ENCODE data around the gene FRRS1.
"Not testable (repeated sequence)": the region's sequence is repeated elsewhere in the genome, so short reads cannot be mapped to it uniquely, and the experiment has no call there.

FRRS1 gene, protein sequence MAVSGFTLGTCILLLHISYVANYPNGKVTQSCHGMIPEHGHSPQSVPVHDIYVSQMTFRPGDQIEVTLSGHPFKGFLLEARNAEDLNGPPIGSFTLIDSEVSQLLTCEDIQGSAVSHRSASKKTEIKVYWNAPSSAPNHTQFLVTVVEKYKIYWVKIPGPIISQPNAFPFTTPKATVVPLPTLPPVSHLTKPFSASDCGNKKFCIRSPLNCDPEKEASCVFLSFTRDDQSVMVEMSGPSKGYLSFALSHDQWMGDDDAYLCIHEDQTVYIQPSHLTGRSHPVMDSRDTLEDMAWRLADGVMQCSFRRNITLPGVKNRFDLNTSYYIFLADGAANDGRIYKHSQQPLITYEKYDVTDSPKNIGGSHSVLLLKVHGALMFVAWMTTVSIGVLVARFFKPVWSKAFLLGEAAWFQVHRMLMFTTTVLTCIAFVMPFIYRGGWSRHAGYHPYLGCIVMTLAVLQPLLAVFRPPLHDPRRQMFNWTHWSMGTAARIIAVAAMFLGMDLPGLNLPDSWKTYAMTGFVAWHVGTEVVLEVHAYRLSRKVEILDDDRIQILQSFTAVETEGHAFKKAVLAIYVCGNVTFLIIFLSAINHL

GRCh38 chr1:99766378-99766800 lies at the start of gene FRRS1:
Gene FRRS1, minus strand, starts transcription at chr1:99766635. Its CDS starts 17,867 bp downstream, at chr1:99748768.
- no peak for DNase-seq (ENCODE audit: low read depth in 2 of 2)

- no peak for DNase-seq (ENCODE audit: low read depth in 2 of 2)
Measured at GRCh38 chr1:99814373-99814900, 48.0 kb upstream of the FRRS1 start.

DNA sequence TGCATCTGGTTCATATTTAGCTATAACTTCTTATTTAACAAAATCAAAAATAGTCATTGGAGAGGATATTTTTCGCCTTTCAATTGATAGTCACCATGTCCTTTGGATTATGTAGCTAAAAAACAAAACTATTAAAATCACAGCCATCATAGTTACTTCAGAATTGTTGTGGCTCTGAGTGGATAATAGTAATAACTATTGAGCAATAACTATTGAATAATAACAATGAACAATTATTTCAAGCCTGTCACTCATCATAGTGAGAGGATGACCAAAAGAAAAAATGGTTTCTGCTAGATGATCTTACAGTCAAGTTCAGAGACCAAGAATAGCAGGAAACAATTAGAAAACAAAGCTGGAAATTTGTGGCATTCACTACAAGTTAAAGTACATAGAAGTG lies 45.3 kb upstream of the FRRS1 start:
- DNase-seq (ENCODE audit: low read depth in 2 of 2): no peak

GRCh38 chr1:99811075-99811474 lies 44.6 kb upstream of the FRRS1 start:
- no peak for DNase-seq (ENCODE audit: low read depth in 2 of 2)

DNA sequence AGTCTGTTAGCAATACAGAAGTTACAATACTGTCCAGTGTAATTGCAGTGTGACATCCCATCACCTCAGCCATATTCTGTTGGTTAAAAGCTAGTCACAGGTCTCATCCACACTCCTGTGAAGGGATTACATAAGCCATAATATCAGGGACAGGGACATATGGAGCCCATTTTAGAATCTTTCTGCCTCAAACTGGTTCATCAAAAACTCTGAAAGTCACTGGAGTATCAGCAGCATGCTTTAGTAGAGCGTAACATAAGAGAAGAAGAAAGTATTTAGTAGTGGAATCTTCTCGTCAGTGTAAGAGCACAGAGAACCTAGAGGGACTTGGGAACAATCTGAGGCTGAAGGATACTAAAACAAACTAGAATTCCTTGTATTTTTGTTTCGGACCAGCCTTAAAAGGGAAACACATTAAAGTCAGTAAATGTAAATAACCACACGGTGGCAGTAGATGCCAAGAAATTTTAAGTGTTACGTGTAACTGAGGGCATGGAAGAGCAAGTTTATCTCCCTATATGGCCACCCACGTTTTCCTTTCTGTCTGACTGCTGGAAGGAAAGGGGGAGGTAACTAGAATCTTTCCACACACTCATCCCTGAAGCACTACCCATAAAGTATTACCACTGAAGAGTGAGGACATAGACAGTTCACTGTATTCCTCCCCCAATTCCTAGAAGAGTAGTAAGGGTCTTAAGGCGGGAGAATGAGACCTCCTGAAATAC lies 42.1 kb upstream of the FRRS1 start:
- no peak for DNase-seq (ENCODE audit: low read depth in 2 of 2)

GRCh38 chr1:99806882-99807281 lies 40.4 kb upstream of the FRRS1 start:
- no peak for DNase-seq (ENCODE audit: low read depth in 2 of 2)

GRCh38 chr1:99801584-99801983 lies 35.1 kb upstream of the FRRS1 start:
- DNase-seq (ENCODE audit: low read depth in 2 of 2): no peak

DNA sequence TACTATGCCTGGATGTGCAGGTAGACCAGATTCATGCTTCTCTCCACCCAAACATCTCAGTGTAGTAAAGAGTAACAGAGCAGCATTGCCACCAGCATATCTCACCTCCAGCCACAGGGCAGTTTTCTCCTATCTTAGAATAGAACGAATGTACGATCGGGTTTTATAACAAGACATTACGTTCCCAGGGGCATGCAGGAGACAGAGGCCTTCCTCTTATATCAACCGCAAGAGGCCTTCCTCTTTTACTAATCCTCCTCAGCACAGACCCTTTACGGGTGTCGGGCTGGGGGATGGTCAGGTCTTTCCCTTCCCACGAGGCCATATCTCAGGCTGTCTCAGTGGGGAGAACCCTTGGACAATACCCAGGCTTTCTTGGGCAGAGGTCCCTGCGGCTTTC lies 27.4 kb upstream of the FRRS1 start:
- not testable (repeated sequence) for DNase-seq (ENCODE audit: low read depth in 2 of 2)

DNA sequence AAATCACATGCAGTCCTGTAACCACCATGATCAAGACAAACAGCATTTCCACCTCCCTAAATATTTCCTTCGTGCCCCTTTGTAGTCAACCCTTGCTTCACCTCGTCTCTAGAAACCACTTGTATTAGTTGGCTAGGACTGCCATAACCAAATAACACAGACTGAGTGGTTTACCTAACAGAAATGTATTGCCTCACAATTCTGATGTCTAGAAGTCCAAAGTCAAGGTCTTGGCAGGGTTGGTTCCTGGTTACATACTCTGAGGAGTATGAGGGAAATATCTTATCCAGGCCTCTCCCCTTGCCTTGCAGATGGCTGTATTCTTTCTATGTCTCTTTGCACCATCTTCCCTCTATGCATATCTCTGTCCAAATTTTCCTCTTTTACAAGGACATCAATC lies 23.3 kb upstream of the FRRS1 start:
- no peak for DNase-seq (ENCODE audit: low read depth in 2 of 2)

- DNase-seq (ENCODE audit: low read depth in 2 of 2): no peak
Measured at GRCh38 chr1:99788896-99789295, 22.5 kb upstream of the FRRS1 start.

- no peak for DNase-seq (ENCODE audit: low read depth in 2 of 2)
Measured at GRCh38 chr1:99786751-99787501, 20.5 kb upstream of the FRRS1 start.

DNA sequence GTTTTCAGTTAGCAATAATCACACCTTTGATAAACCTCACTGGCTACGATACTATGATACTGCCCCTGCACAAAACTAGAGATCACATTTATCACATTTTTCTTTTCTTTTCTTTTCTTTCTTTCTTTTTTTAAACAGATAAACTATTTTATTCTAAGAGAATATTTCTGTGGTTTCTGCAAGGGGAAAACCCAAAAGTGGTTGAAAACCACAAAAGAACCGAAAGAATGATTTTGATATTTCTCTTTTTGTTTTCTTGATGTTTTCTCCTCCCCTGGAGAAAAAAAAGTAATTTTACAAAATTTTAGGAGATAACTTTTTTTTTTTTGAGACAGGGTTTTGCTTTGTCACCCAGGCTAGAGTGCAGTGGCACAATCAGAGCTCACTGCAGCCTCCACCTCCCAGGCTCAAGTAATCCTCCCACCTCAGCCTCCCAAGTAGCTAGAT lies 18.4 kb upstream of the FRRS1 start:
- no peak for DNase-seq (ENCODE audit: low read depth in 2 of 2)

DNA sequence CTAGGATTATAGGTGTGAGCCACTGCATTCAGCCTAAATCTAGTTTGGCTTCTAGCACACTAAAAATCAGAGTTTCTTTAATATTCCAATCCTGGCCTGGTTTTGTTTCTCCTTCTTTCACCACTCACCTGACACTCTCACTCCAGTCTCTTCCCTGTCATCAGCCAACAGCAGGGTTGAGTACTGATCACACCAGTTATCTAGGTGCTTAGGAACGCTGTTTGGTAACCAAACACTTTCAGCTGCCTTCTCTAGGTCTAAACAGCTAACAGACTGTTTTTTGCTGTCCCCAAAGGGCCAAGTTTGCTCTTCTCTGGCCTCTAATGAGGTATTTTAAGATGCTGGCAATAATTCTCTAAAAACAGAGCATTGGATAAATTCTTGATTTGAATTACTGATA lies 17.7 kb upstream of the FRRS1 start:
- DNase-seq (ENCODE audit: low read depth in 2 of 2): no peak

DNA sequence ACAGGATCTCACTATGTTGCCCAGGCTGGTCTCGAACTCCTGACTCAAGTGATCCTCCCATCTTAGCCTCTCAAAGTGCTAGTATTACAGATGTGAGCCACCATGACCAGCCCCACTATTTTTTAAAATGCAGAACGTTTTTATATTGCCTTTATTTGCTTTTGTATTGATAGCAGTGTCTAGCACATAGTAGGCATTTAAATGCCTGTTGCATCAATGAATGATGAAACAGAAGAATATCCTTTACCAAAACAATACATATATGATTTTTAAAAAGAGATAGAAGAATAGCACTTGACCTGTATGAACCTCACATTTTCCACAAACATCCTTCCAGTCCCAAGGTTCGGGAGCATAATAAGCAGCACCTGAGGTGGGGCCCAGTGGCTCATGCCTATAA lies 16.5 kb upstream of the FRRS1 start:
- DNase-seq (ENCODE audit: low read depth in 2 of 2): no peak

DNA sequence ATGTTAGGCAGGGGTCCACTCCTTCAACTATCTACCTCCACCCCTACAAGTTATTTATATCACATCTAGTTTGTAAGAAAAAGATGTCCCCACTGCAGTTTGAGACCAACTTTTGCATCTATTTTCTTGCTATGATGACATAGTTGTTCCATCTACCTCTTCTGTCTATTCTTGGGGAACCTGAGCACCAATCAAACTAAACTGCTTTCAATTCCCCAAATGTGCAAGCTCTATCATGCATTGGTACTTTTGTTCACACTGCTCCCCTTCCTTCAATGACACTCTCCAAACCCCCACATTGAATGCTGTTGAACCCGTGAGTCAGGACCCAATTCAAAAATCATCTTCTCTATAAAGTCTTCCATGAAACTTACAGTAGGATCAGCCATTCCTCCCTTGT lies 16.0 kb upstream of the FRRS1 start:
- no peak for DNase-seq (ENCODE audit: low read depth in 2 of 2)

DNA sequence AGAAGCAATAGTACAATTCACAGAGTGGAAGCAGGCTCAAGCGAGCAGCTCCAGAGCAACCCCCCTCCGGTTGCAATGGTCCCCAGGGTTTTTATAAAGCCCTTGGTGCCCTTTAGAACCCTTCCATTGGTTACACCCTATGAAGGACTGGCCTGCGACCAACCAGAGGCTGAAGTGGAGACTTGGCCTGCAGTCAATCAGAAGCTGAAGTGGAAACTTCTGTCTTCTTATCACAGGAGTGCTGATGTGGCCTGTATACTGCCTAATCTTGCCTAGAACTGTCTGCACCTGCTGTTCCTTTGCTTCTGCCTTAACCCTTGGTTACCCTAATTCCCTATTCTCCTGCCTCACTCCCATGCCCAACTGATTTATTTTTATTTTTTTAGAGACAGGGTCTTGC lies 15.4 kb upstream of the FRRS1 start:
- no peak for DNase-seq (ENCODE audit: low read depth in 2 of 2)

DNA sequence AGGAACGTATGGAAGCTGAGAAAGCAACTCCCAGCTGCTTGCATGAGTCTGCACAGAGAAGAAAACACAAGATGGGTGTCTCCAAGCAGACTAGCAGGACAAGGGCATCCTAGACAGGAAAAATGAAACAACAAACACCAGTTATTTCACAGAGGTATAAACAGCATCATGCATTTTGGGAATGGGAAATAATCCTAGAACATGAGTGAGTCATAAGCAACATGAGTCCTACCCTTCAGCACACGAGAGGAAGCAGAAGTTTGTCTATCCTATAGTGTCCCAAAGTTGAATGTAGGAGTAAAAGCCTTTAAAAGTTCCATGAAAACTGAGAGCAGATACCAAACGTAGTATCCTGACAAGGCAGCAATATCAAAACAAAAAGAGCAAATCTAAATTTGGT lies 11.3 kb upstream of the FRRS1 start:
- DNase-seq (ENCODE audit: low read depth in 2 of 2): no peak

DNA sequence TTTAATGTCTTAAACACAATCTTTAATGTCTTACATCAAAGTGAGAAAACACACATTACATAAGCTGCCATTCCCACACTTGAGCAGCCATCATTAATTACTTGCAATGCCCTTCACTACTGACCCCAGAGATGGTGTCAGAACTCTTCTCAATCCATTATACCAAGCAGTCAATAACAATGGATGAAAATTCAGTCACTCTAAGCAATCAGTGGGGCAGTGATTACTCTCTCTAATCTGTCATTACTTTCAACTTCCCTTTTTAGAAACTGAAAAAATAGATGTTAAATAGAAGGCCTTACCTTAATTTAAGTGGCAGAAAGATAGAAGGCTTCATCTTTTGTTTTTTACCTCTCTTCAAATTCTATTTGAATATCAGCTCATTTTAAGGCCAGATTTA lies 9.7 kb upstream of the FRRS1 start:
- DNase-seq (ENCODE audit: low read depth in 2 of 2): no peak

GRCh38 chr1:99772809-99773208 lies 6.4 kb upstream of the FRRS1 start:
- DNase-seq (ENCODE audit: low read depth in 2 of 2): no peak

GRCh38 chr1:99771513-99771918 lies 5.1 kb upstream of the FRRS1 start:
- no peak for DNase-seq (ENCODE audit: low read depth in 2 of 2)

DNA sequence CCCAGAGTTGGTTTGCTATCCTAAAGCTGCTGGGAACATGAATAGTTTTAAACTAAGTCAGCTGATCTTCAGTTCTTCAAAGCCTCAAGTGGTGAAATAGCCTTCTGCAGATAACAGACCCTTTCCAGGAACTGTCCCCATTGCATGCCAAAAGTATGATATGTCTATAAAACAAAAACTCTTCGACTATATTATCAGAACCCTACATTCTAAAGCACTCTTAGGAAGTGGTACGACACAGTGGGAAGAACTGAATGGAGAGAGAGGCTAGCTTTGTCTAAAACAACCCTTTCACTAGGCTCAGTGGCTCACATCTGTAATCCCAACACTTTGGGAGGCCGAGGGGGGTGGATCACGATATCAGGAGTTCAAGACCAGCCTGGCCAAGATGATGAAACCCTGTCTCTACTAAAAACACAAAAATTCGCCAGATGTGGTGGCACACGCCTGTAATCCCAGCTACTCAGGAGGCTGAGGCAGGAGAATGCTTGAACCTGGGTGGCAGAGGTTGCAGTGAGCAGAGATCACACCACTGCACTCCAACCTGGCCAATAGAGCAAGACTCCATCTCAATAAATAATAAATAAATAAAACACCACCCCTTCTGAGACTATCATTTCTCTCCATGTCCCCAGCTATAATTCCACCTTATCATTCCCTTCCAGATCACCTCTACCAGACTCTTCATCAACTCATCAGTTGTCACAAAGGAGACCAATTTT lies 2.2 kb upstream of the FRRS1 start:
- no peak for DNase-seq (ENCODE audit: low read depth in 2 of 2)
